22Rv1 (cell line): ENCODE measurements around the gene GPHN.
A peak's percentile ranks its signal among the peaks of the same experiment; 100 is the strongest.

ENCODE experiments used
- H3K27ac ChIP-seq: fragments of 450-650 bp; 2 replicates; pipeline ENCODE4 v1.5.1; 2017
- CTCF ChIP-seq: fragments of 450-650 bp; IDR thresholded peaks from 2 replicates; pipeline ENCODE4 v1.5.1; 2017; ENCODE audit warnings: mild to moderate bottlenecking
- ZFX ChIP-seq: fragments of 450-650 bp; IDR thresholded peaks from 2 replicates; pipeline ENCODE4 v1.6.1; 2017; ENCODE audit warnings: antibody characterized with exemption, borderline replicate concordance

GPHN gene

GRCh38 chr14:66490143-66491111 is 17.5 kb upstream of the GPHN start:
- H3K27ac ChIP-seq, result no peak overlapping the region
- TF ChIP-seq ZFX, result no peak
- TF ChIP-seq CTCF, result no peak

GRCh38 chr14:66493750-66494149 is 14.2 kb upstream of the GPHN start:
- no peak overlapping the region for H3K27ac ChIP-seq
- TF ChIP-seq CTCF (no peak), ZFX (no peak)

- no peak overlapping the region for H3K27ac ChIP-seq
- no peak for TF ChIP-seq ZFX
- peak; percentile 93 for TF ChIP-seq CTCF
Observed at GRCh38 chr14:66495218-66496098, 12.5 kb upstream of the GPHN start.

- H3K27ac ChIP-seq, result no peak overlapping the region
- TF ChIP-seq ZFX (no peak), CTCF (no peak)
Observed at GRCh38 chr14:66496188-66496807, 11.6 kb upstream of the GPHN start.

- TF ChIP-seq ZFX, result no peak
- no peak for TF ChIP-seq CTCF
- H3K27ac ChIP-seq, result no peak overlapping the region
Observed at GRCh38 chr14:66496911-66497310, 11.0 kb upstream of the GPHN start.

- H3K27ac ChIP-seq, result no peak overlapping the region
- TF ChIP-seq CTCF, result no peak
- no peak for TF ChIP-seq ZFX
Observed at GRCh38 chr14:66498311-66498710, 9.6 kb upstream of the GPHN start.
